Activated CD4-positive, CD25-positive, alpha-beta regulatory T cell treated with anti-CD3 and anti-CD28 coated beads, Interleukin-2, amount 50 U/mL, for 24 hours (primary cell): ENCODE measurements around the gene RALGPS1.
A peak's percentile ranks its signal among the peaks of the same experiment; 100 is the strongest.

Source experiments
- ATAC-seq, 2 donors: fragments of 150-1000 bp; cut with Tn5 transposase; one replicate each; pipeline ENCODE4 v1.10.0; 2021; ENCODE audit warnings: mild to moderate bottlenecking in 1 of 2, moderate library complexity in 1 of 2

The RALGPS1 gene

DNA sequence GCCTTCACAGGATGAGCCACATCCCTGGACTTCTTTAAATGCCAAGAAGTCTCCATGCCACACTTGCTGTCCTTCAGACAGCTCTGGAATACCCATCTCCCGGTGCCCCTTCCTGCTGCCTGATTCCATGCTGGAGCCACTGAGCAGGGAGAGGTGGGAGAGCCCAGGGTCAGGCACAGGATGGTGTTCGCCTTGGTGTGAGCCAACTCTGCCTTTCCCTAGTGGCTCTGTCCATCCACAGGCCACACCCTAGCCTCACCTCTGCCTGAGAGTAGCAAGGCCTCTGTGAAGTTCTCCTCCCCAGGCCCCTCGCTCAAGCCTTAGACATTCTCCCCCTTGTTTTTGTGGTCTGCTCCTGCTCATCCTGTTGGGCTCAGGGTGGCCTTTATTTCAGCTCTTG lies 262.0 kb downstream of the RALGPS1 start:
- no peak for ATAC-seq

DNA sequence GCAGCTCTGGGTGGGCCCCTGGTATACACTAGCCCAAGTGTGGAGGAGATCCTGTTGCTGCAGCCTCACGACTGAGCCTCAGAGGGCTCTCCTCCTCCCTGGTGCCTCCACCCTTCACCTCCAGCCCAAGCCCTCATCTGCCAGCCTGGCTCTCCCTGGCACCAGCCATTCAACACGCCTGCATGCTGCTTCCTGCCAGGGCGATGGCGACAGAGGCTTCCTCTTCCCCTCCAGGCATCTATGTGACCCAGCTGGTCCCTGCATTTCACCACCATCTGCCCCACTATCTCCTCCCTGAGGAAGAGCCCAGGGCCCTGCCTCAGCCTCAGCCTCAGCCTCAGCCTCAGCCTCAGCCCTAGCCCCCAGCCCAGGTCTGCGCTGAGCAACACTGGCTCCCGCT lies 262.6 kb downstream of the RALGPS1 start:
- no peak for ATAC-seq

DNA sequence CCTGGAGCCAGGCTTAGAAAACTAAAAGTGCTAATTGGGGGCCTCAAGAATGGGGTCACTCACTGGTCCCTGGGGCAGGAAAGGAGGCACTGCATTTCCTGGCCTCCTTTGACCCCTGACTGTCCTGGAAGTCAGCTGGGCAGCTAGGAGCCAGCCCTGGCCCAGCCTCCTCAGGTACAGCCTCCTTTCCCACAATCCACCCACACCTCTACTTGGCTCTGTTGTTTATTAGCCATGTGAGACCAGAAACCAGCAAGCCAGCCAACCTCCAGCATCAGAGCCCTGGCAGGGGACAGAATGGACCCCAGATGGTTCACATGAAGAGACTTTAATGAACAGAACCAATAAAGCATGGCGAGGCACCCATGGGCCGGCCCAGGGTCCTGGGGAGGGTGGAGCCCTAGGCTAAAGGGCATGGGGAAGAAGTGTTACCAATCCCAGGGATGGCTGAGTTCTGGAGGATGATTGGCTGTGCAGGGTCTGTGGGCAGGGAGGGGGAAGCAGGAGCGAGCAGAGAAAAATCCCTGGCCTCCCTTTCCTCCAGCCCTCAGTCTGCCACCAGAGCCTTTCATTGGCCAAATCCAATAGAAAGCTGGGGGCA lies 263.2 kb downstream of the RALGPS1 start:
- no peak for ATAC-seq

DNA sequence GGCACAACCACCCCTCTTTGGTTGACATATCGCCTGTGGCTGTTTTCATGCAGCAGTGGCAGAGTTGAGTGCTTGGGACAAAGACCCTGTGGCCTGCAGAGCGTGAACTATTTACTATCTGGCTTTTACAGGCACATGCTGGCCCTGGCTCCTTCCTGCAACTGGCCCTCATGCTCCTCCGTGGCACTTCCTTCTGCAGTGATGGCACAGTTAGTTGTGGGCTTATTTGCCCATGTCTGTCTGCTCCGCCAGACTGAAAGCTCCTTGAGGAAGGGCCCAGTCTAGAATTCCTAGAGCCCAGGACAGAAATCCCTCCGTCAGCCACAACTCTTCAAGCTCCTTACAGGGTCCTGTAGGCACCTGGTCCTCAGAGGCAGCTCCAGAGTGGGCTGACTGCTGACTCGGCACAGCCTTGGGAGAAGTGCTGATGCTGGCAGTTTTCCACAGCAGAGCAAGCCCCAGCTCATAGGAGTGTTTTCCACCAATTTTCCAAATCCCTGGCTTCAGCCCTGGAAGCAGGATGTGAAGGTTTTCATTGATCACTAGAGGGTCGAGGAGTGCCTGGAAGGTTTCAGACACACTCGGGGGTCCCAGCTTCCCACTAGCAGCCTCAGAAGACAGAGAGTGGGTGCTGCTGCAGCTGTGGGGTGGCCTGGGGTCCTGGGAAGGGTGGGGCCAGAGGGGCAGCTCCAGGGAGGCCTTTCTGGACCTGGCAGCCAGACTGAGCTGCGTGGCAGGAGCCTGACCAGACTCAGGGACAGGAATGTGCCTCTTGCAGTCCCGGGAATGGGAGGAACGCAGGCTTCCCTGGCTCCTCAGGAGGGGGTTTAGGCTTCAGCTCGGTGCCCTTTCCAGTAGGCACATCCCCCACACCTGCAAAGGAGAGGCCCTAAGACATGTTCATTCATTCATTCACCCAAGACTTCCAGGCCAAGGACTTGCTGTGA lies 264.4 kb downstream of the RALGPS1 start:
- ATAC-seq: no peak

DNA sequence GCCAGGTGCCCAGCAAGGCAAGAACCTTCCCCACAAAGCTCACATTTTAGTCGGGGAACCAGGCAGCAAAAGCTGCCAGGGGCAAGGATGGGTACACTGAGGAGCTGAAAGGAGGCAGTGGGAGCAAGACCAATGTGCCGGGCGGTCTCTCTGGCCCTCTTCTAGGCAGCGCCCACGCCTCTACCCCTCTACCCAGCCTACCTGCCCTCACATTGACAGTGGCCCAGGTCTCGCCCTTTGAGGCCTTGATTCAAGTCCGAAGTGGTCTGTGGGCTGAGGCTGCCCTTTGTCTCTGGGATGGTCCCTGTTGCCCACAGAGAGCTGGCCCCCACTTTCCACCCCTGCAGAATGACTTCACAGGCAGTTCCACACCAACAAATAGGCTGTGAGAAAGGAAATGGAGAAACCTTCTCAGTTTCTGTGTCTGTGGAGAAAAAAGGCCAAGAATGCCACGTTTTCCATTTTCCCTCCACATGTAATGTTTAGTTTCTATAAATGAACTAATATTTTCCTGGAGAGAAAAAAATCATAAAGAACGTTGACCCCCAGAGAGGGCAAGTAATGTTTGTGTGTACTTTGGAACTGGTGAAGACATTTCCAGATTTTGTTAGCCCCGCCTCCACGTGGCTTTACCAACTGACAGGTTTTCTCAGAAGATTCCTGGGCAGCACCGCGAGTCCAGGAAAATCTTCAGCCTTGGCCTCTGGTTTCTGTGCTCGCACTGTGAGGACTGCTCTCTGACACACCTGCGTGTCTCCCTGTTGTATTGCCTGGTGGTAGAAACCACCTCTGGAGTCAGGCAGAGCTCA lies 265.3 kb downstream of the RALGPS1 start:
- ATAC-seq: no peak

DNA sequence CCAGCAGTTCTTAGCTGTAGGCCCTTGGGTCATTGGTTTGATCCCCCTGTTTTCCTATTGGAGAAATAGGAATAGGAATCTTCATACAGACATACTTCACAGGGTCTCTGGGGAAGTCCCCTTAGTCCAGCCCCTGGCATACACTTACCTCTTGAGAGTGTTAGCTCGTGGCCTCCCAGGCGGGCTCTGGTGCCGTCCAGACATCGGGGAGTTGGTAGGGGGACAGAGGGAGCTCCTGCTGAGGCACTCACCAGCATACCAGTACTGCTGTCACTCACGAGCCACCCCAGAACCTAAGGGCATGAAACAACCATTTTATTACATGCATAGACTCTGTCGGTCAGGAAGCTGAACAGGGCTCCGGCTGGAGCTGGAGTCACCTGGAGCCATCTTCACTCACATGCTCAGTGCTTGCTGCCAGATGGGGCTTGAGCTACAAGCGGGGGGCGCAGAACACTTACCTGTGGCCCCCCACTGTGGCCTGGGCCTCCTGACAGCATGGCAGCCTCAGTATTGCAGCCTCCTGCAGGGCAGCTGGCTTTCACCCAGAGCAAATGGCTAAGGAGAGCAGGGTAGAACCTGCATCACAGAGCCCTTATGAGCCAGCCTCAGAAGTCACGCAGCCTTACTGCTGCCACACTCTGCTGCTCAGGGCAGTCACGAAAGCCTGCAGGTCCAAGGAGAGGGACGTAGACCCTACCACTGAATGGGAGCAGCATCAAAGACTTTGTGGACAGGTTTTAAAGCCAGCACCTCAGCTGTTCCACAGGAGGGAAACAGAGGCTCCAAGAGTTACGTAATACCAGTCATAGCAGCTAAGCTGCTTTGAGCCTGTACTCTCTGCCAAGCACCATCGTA lies 266.1 kb downstream of the RALGPS1 start:
- no peak for ATAC-seq

DNA sequence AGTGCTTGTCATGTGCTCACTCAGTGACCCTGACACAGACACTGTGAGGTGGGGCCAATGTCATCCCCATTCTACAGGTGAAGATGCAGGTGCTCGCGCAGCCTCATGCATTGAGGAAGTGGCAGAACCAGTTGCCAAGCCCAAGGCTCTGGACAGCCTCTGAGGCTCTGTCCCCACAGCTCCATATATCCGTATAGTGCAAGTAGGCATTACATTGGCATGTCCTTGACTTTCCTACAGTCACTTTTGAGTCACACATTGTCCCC lies 266.7 kb downstream of the RALGPS1 start:
- ATAC-seq: no peak

DNA sequence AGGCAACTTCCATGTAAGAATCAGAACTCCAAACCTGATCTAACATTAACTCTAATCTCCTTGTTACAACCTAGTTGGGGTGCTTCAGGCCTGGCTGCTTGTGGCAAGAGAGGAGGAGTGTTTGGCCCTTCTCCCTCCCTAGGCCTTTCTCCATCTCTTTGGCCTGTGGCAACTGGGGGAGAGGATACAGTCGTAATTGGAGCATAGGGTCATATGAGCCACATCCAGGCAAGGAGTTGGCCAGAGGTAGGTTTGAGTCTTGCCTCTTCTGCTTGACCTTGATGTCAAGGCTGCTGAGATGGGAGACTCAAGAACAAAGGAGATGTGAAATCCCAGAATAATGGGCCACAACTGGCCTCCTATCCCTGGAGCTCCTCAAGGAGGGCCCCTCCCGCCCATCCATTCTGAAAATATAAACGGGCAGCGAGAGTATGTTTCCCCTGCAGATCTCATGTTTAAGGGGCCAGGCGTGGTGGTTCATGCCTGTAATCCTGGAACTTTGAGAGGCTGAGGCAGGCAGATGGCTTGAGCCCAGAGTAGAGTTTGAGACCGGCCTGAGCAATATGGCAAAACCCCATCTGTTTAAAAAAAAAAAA lies 267.1 kb downstream of the RALGPS1 start:
- no peak for ATAC-seq

DNA sequence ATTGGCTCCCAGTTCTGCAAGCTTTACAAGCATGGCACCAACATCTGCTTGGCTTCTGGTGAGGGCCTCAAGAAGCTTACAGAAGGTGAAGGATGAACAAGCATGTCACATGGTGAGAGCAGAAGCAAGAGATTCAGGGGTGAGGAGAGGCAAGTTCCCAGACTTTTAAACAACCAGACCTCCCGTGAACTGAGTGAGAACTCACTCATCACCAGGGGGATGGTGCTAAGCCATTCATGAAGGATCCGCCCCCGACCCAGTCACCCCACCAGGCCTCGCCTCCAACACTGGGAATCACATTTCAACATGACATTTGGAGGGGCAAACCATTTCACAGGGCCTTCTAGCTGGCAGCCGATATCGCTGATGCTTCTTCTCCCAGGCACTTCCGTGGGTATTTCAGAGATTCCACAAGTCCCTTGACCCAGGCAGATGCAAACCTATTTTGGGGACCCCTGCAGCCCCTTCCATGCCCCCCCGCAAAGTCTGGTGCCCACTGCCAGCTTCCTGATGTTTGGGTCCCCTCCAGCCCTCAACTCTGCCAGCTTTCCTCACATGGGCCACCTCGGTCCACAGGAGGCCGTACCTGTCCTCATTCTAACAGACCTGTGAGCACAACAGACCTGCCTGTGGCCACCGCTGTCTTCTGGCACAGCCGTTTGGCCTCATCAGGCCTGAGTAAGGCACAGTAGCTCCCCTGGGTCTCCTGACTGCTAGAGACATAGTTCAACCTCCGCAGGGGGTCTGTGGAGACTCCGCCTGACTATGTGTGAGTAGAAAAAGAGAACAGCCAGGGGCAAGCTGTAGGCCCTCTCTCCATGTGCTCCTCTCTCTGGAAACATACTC lies 268.5 kb downstream of the RALGPS1 start:
- no peak for ATAC-seq

DNA sequence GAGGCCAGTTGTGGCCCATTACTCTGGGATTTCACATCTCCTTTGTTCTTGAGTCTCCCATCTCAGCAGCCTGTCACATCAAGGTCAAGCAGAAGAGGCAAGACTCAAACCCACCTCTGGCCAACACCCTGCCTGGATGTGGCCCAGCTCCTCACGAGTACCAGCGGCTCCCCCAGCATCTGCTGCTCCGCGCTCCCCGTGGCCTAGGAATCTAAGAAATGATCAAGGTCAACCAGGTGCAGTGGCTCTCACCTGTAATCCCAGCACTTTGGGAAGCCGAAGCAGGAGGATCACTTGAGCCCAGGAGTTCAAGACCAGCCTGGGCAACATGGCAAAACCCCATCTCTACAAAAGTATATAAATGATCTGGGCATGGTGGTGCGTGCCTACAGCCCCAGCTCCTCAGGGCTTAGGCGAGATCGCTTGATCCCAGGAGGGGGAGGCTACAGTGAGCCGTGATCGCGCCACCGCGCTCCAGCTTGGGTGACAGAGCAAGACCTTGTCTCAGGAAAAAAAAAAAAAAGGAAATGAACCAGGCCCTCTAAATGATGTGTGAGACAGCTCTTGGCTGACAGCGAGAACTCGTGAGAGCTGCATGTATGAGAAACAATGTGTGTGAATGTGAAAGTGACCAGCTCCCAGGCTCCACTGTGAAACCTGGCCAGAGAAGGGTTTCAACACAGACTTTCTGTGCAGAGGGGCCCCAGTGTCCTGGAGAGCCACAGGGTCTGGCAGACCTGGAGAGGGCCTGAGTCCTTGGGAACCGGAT lies 269.4 kb downstream of the RALGPS1 start:
- no peak for ATAC-seq

DNA sequence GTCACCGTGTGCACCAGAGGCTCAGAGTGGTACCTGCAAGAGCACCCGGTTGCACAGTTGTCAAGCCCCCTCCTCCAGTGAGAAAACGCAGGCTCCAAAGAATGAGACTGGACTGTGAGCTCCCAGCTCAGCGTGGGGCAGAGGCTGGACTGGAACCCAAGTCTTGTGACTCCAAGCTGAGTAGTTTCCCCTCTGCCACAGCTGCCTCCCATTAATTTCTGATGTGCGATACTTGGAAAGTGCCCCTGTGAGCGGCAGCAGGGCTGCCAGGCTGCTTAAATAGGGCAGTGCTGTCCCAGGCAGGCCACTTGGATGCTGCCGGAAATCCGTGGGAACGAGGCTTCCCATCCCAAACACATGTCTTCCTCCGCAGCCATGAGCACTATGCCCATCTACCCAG lies 270.1 kb downstream of the RALGPS1 start:
- ATAC-seq: no peak

DNA sequence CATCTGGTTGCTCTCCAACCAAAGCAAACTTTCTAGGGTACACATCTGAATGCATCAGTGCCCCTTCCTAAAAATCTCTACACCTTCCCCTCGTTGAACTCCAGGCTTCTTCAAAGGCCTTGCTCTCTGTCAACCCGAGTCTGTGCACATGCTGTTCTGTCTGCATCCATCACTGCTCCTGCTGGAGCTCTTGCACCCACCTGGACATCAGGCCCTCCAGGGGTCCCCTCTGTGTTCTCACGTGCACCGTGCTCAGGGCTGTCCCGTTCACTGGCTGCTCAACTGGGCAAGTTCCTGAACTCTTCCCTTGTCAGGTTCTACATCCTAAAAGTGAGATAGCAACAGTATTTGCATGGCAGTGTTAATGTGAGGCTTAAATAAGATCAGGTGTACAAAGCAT lies 270.6 kb downstream of the RALGPS1 start:
- no peak for ATAC-seq

DNA sequence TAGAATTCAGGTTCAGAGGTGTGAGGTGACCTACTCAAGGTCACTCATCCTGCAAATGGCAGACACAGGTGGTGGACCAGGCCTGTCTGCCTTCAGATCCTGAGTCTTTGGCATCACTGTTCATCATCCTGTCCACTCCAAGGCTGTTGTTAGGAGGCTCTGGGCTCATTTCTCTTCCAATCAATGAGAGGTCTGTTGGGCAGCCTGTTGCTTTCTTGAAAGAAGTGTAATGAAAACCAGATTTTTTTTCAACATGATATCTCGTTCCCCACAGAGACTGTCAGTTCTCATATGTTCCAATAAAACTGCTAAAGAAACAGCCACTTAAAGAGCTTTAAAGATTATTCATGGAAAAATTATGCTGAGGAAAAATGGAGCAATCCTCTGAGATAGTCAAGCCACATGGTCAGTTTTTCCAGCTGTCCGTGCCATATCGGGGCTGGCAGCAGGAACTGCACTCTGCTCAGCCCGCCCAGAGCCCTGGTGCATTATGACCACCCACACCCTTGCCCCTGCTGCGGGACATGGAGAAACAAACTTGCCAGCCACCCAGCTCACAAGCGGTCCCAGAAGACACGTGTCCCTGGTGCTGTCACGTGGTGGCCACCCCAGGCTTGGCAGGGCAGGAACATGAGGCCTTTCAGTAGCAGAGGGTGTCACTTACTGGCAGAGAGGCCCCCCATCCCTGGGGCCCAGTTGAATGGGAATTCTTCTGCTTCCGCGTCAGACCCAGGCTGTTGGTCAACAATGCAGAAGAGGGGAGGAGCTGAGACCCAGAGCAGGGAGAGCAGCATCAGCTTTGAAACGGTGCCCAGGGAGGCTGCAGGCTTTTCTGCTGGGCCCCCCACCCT lies 271.6 kb downstream of the RALGPS1 start:
- ATAC-seq: no peak

DNA sequence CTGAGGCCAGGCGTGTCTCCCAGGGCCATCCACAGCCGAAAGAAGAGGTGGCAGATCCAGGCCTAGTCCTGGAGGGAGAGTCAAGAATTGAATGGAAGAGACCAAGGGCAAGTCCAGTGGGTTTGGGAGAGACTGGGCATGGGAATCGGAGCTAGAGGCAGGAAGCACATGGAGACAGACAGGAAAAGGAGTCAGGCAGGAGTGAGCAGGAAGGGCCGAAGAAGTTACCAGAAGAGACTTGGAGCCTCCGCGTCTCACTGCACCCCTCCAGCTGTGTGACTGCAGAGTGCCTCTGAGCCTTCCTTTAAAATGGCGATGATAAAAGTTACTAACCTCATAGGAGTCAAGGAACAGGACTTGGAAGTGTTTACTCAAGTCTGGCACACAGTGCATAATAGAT lies 272.2 kb downstream of the RALGPS1 start:
- no peak for ATAC-seq

DNA sequence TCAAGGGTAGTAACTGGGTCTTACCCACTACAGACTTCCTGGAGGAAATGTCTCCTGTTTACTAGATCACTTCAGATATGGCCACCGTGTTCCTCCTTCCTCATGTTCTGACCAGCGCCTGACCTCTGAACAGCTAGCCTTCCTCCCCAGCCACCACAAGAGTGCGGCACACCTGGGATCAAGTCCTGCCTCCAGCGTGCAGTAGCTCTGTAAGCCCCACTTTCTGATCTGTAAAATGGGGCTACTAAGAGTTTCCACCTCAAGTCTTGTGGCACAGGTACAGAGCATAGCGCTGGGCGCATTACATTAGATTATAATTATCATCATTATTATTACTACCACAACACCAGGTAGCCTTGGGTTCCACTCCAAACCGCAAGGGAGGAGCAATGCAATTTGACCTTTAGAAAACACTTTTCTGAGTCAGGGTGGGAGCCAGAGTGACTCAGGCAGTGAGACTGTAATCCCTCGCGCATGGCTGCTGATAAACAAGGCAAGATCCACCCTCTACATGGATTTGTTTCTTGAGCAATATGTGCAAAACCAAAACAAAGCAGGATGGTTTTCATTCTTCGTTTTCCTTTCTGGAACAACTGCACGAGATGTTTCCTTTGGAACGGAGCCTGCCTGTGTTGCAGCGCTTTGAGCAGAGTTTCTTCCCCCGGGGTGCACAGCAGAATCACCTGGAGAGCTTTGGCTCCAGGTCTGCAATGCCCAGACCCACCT lies 272.8 kb downstream of the RALGPS1 start:
- peak in 1 of 2 donors; percentile 49 for ATAC-seq

DNA sequence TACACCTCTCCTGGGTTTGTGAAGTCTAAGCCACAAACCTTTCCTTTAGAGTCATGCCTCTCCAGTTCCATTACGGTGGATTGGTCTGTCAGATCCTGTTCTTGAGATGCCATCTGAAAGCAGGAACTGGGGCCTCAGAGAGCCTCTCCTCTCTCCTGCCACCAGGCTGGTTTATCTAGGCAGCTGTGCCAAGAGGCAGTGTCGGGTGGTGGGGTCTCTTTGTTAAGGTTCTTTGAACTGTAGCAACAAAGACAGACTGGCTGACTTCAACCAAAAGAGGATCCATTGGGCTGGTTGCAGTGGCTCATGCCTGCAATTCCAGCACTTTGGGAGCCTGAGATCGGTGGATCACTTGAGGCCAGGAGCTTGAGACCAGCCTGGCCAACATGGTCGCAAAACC lies 273.8 kb downstream of the RALGPS1 start:
- no peak for ATAC-seq

DNA sequence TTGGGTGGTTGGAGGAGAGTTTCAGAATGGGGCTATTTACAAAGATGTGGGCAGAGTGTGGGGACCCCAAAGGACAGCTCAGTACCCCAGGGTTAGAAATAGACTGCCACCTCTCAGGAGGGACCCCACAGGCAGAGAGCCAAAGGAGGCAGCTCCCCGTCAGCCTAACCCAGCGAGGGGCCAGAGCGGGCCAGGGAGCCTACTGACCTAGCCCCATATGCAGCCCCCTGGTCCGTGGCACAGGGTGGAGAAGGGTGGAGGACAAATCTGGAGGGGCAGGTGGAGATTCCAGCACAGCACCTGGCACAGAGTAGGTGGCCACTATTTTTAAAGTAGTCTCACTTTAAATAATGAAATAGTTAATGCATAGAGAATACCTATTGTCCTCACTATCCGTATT lies 275.0 kb downstream of the RALGPS1 start:
- no peak for ATAC-seq

DNA sequence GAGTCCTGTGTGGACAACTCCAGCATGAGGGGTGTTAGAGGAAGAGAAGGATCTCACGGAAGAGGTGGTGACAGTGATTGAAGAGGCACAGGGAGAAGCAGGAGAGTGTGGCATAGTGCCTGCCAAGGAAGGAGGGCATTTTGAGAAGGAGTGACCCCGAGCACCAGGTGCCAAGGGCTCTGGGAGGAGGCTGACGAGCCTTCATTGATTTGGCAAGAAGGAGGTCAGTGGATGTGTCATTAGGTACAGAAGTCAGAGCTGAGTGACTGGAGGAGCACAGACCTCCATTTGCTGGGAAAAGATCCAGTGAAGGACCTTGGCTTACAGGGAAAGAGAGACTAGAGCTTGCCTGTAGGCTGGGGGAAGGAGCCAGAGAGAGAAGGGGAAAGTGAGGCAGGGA lies 278.2 kb downstream of the RALGPS1 start:
- ATAC-seq: no peak

DNA sequence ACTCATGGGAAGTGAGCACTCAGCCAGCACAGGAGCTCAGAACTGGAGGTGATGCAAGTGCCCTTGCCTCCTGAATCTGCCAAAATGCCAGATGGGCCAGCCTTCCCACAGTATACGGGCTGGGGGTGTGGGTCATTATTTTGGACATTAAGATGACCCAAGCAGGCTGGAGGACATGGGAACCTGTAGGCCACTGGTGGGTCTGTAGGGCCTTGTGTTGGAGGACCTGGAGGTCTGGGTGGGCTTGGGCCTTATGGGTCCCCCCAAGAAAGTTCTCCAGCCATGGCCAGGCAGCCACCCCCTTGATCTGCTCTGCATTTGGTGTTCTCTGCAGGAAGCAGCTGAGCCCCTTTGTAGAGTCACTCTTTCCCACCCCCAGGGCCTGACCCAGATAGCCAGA lies 278.9 kb downstream of the RALGPS1 start:
- ATAC-seq: no peak
